A673 (cell line): Measurements from ENCODE around the gene SLC26A11. TPM values are rescaled to one million over a fixed set of nuclear protein-coding genes. Genes with fewer than 3 reads are reported as not detected.

ENCODE experiments used
- BruUV-seq: library from RNA; stranded (reverse); fragments of 400-500 nt; replicated peaks from 2 replicates; lab custom pipeline; 2021; lab: Mats Ljungman, UMichigan
- CTCF ChIA-PET: fragments of 300-600 bp; sonication (Branson Sonifier 250); formaldehyde crosslinking; loops from one replicate; lab custom pipeline; 2022; ENCODE audit warnings: antibody characterized with exemption; lab: Charles Lee
- POLR2A ChIA-PET: fragments of 300-600 bp; sonication (Branson Sonifier 250); formaldehyde crosslinking; loops from one replicate; lab custom pipeline; 2022; ENCODE audit warnings: antibody characterized with exemption; ENCODE audit not compliant: low non-redundant PET; lab: Charles Lee
- DNase-seq: peaks from one replicate; pipeline ENCODE4 v3.0.0-alpha.2; 2015; ENCODE audit warnings: low spot score
- H3K27ac ChIP-seq: fragments of 200-600 bp; sonication (generic); 2 replicates; pipeline ENCODE4 v1.5.1; 2016; ENCODE audit warnings: mixed run types, low read depth, mild to moderate bottlenecking, mixed read lengths, antibody characterized with exemption, low read length; ENCODE audit not compliant: poor library complexity, severe bottlenecking
- H3K27me3 ChIP-seq: fragments of 200-600 bp; sonication (generic); replicated peaks from 2 replicates; pipeline ENCODE4 v1.6.1; 2017; ENCODE audit warnings: mixed run types, low read depth, mild to moderate bottlenecking, mixed read lengths, antibody characterized with exemption, low read length; ENCODE audit not compliant: insufficient read depth, poor library complexity
- H3K36me3 ChIP-seq: fragments of 200-600 bp; sonication (generic); 2 replicates; pipeline ENCODE4 v1.6.1; 2016; ENCODE audit warnings: mixed run types, mild to moderate bottlenecking, mixed read lengths, antibody characterized with exemption, low read length; ENCODE audit not compliant: insufficient read depth, poor library complexity, severe bottlenecking
- H3K4me1 ChIP-seq: fragments of 200-600 bp; sonication (generic); 2 replicates; pipeline ENCODE4 v1.6.1; 2017; ENCODE audit warnings: mixed run types, mild to moderate bottlenecking, mixed read lengths, antibody characterized with exemption, low read length; ENCODE audit not compliant: insufficient read depth, poor library complexity, severe bottlenecking
- H3K4me3 ChIP-seq: fragments of 200-600 bp; sonication (generic); 2 replicates; pipeline ENCODE4 v1.5.1; 2016; ENCODE audit warnings: low read depth, mixed run types, mild to moderate bottlenecking, mixed read lengths, low read length; ENCODE audit not compliant: poor library complexity, severe bottlenecking
- H3K9me3 ChIP-seq: fragments of 200-600 bp; sonication (generic); 2 replicates; pipeline ENCODE4 v1.6.1; 2016; ENCODE audit warnings: mixed run types, low read depth, mild to moderate bottlenecking, mixed read lengths, antibody characterized with exemption, low read length; ENCODE audit not compliant: poor library complexity, severe bottlenecking
- CTCF ChIP-seq: fragments of 300-800, 200-600 bp; sonication (generic); conservative IDR thresholded peaks from 2 replicates; pipeline ENCODE4 v1.5.1; 2017; ENCODE audit warnings: low read depth, mild to moderate bottlenecking, antibody characterized with exemption, low read length, moderate library complexity, mixed read lengths
- EZH2 ChIP-seq: fragments of 200-600 bp; sonication (generic); IDR thresholded peaks from 2 replicates; pipeline ENCODE4 v1.6.1; 2017; ENCODE audit warnings: borderline replicate concordance, low read depth, mild to moderate bottlenecking, mixed read lengths, antibody characterized with exemption, low read length; ENCODE audit not compliant: poor library complexity, severe bottlenecking
- intact Hi-C: fragments of 100-400 bp; cut with micrococcal nuclease; formaldehyde crosslinking; loops from one replicate; pipeline ENCODE4 v1.10.0; 2022; ENCODE audit not compliant: unreplicated experiment
- total RNA-seq: library from RNA; stranded (reverse); gene quantifications from 2 replicates; pipeline ENCODE4 v1.2.3, GENCODE V29; 2021

The SLC26A11 gene
- total RNA-seq, 1 experiment from 2014 or later = 23.5 TPM

GRCh38 chr17:80269405-80269807 lies 49.2 kb downstream of the SLC26A11 start:
- Histone ChIP-seq H3K36me3 (peaks cover 5% of the 10 kb centered on the region), H3K27ac (no peak overlapping the region), H3K27me3 (no peaks in the 10 kb centered on the region), H3K9me3 (no peaks in the 10 kb centered on the region), H3K4me3 (no peak overlapping the region), H3K4me1 (no peaks in the 10 kb centered on the region)
- no TSS peak for BruUV-seq
- intact Hi-C loops = no loop called here
- TF ChIP-seq CTCF (no peak), EZH2 (no peak)
- ChIA-PET POLR2A (interaction anchor here (0.6 kb wide), 1 partner anchor 94 kb away, joined by 6 read pairs; no protein-coding TSS in a partner anchor), CTCF (no interaction called here)
- no peak for DNase-seq

DNA sequence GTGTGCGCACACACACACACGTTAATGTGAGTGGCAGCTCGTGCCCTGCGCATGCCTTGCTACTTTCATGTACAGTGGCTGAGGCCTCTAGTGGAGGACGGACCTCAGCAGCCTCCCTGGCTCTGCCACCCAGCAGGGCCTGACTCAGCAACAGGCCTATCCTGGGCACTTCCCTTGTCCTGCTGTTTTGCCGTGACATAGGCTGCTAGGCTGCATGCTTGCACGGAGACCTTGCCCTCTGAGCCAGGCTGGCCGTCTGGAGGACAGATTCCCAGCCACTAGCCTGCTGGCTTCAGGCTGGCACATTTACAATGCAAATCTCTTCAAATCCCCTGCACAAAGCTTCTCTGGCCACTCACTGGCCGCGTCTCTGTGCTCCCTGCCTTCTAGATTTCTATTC lies 49.9 kb downstream of the SLC26A11 start:
- Histone ChIP-seq H3K9me3 (no peaks in the 10 kb centered on the region), H3K4me3 (no peak overlapping the region), H3K4me1 (no peaks in the 10 kb centered on the region), H3K27ac (no peak overlapping the region), H3K27me3 (no peaks in the 10 kb centered on the region), H3K36me3 (peaks cover 3% of the 10 kb centered on the region)
- intact Hi-C loops = no loop called here
- POLR2A ChIA-PET = no interaction called here
- no peak for DNase-seq
- BruUV-seq = no TSS peak
- TF ChIP-seq CTCF (no peak), EZH2 (no peak)
- CTCF ChIA-PET = no interaction called here

DNA sequence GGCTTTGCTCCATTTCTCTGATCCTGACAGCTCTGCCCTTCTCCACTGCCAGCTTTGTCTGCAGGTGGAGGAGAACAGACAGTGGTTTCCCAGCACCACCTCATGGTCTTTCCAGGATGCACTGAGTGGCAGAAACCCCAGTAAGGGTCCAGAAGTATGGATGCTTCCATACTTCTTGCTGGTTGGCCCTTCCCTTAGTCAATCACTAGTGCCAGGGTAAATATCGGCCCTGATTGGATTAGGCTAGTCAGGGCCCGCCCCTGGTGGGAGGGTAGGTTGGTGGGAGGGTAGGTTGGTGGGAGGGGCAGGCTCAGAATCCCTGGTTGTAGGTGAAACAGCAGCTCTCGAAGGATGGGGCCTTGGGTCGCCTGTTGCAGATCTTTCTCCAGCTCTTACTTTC lies 50.6 kb downstream of the SLC26A11 start:
- CTCF ChIA-PET = no interaction called here
- Histone ChIP-seq H3K4me1 (no peaks in the 10 kb centered on the region), H3K27me3 (no peaks in the 10 kb centered on the region), H3K4me3 (no peak overlapping the region), H3K27ac (no peak overlapping the region), H3K9me3 (no peaks in the 10 kb centered on the region), H3K36me3 (peaks cover under 1% of the 10 kb centered on the region)
- intact Hi-C loops = no loop called here
- TF ChIP-seq CTCF = no peak
- TF ChIP-seq EZH2 = no peak
- POLR2A ChIA-PET = no interaction called here
- BruUV-seq = no TSS peak
- peak; percentile 51 for DNase-seq
